ENCODE measurements around the gene CSK. TPM values are rescaled to one million over a fixed set of nuclear protein-coding genes. Genes with fewer than 3 reads are reported as not detected.
"Not testable (repeated sequence)": the region's sequence is repeated elsewhere in the genome, so short reads cannot be mapped to it uniquely, and the experiment has no call there.

CSK gene
- total RNA-seq (17.8 TPM), polyA plus RNA-seq (30.7 TPM)

GRCh38 chr15:74781431-74782258, at the start of gene CSK:
TSS of gene CSK (plus strand) at chr15:74782080. CDS start at chr15:74798298, 16,218 bp downstream.
- under 1% methylated on average over 74 of the region's 74 CpGs for WGBS
- H3K4me1 ChIP-seq (ENCODE audit: insufficient read depth), result peaks cover 2% of the 10 kb centered on the region
- no peak for DNase-seq (ENCODE audit: extremely low spot score)
- H3K27ac ChIP-seq (ENCODE audit: low read depth), result peak within 1 kb of the TSS; percentile 92
- H3K36me3 ChIP-seq (ENCODE audit: insufficient read depth), result no peaks in the 10 kb centered on the region
- peak within 1 kb of the TSS; percentile 93 for H3K4me3 ChIP-seq (ENCODE audit: low read depth, low read length)

- H3K4me1 ChIP-seq (ENCODE audit: insufficient read depth), result no peaks in the 10 kb centered on the region
- 83% methylated on average over 5 of the region's 5 CpGs for WGBS
- DNase-seq (ENCODE audit: extremely low spot score), result no peak
- H3K4me3 ChIP-seq (ENCODE audit: low read depth, low read length), result no peak overlapping the region
- no peak overlapping the region for H3K27ac ChIP-seq (ENCODE audit: low read depth)
- H3K36me3 ChIP-seq (ENCODE audit: insufficient read depth), result no peaks in the 10 kb centered on the region
Observed at GRCh38 chr15:74732846-74733245, 49.0 kb upstream of the CSK start.

GRCh38 chr15:74733269-74733668, 48.6 kb upstream of the CSK start:
- no peaks in the 10 kb centered on the region for H3K4me1 ChIP-seq (ENCODE audit: insufficient read depth)
- H3K27ac ChIP-seq (ENCODE audit: low read depth), result no peak overlapping the region
- 88% methylated on average over 3 of the region's 3 CpGs for WGBS
- H3K4me3 ChIP-seq (ENCODE audit: low read depth, low read length), result no peak overlapping the region
- no peak for DNase-seq (ENCODE audit: extremely low spot score)
- no peaks in the 10 kb centered on the region for H3K36me3 ChIP-seq (ENCODE audit: insufficient read depth)

- Histone ChIP-seq H3K27ac (ENCODE audit: low read depth) (no peak overlapping the region), H3K36me3 (ENCODE audit: insufficient read depth) (no peaks in the 10 kb centered on the region), H3K4me1 (ENCODE audit: insufficient read depth) (no peaks in the 10 kb centered on the region), H3K4me3 (ENCODE audit: low read depth, low read length) (no peak overlapping the region)
- no peak for DNase-seq (ENCODE audit: extremely low spot score)
- 90% methylated on average over 3 of the region's 3 CpGs for WGBS
Observed at GRCh38 chr15:74735305-74735704, 46.6 kb upstream of the CSK start.

GRCh38 chr15:74738239-74738638, 43.6 kb upstream of the CSK start:
- not testable (repeated sequence) for H3K27ac ChIP-seq (ENCODE audit: low read depth); H3K36me3 ChIP-seq (ENCODE audit: insufficient read depth); H3K4me1 ChIP-seq (ENCODE audit: insufficient read depth); DNase-seq (ENCODE audit: extremely low spot score); H3K4me3 ChIP-seq (ENCODE audit: low read depth, low read length)
- WGBS, result 60% methylated on average over 5 of the region's 5 CpGs

GRCh38 chr15:74742422-74742821, 39.5 kb upstream of the CSK start:
- WGBS, result 85% methylated on average over 5 of the region's 5 CpGs
- Histone ChIP-seq H3K27ac (ENCODE audit: low read depth) (no peak overlapping the region), H3K36me3 (ENCODE audit: insufficient read depth) (no peaks in the 10 kb centered on the region), H3K4me3 (ENCODE audit: low read depth, low read length) (no peak overlapping the region), H3K4me1 (ENCODE audit: insufficient read depth) (no peaks in the 10 kb centered on the region)
- no peak for DNase-seq (ENCODE audit: extremely low spot score)

- Histone ChIP-seq H3K4me3 (ENCODE audit: low read depth, low read length) (no peak overlapping the region), H3K27ac (ENCODE audit: low read depth) (no peak overlapping the region), H3K36me3 (ENCODE audit: insufficient read depth) (no peaks in the 10 kb centered on the region), H3K4me1 (ENCODE audit: insufficient read depth) (no peaks in the 10 kb centered on the region)
- no peak for DNase-seq (ENCODE audit: extremely low spot score)
- WGBS, result 74% methylated on average over 4 of the region's 4 CpGs
Observed at GRCh38 chr15:74746389-74746788, 35.5 kb upstream of the CSK start.

GRCh38 chr15:74748322-74748946, 33.4 kb upstream of the CSK start, which contains the start of gene CYP1A2:
TSS of gene CYP1A2 (plus strand) at chr15:74748845. CDS start at chr15:74749739, 894 bp downstream.
- DNase-seq (ENCODE audit: extremely low spot score), result no peak
- 75% methylated on average over 3 of the region's 3 CpGs for WGBS

GRCh38 chr15:74749832-74750231, 32.0 kb upstream of the CSK start:
- WGBS, result 91% methylated on average over 20 of the region's 20 CpGs
- Histone ChIP-seq H3K4me1 (ENCODE audit: insufficient read depth) (no peaks in the 10 kb centered on the region), H3K4me3 (ENCODE audit: low read depth, low read length) (no peak overlapping the region), H3K36me3 (ENCODE audit: insufficient read depth) (no peaks in the 10 kb centered on the region), H3K27ac (ENCODE audit: low read depth) (no peak overlapping the region)
- no peak for DNase-seq (ENCODE audit: extremely low spot score)

More at GRCh38 chr15:74748322-74748946, 33.4 kb upstream of the CSK start, which contains the start of gene CYP1A2:
- Histone ChIP-seq H3K27ac (ENCODE audit: low read depth) (no peak within 1 kb of the TSS), H3K4me1 (ENCODE audit: insufficient read depth) (no peaks in the 10 kb centered on the region), H3K36me3 (ENCODE audit: insufficient read depth) (no peaks in the 10 kb centered on the region), H3K4me3 (ENCODE audit: low read depth, low read length) (no peak within 1 kb of the TSS)

GRCh38 chr15:74750751-74751150, 31.1 kb upstream of the CSK start:
- no peak overlapping the region for H3K27ac ChIP-seq (ENCODE audit: low read depth)
- no peaks in the 10 kb centered on the region for H3K4me1 ChIP-seq (ENCODE audit: insufficient read depth)
- H3K4me3 ChIP-seq (ENCODE audit: low read depth, low read length), result no peak overlapping the region
- WGBS, result 29% methylated on average over 2 of the region's 2 CpGs
- H3K36me3 ChIP-seq (ENCODE audit: insufficient read depth), result no peaks in the 10 kb centered on the region
- no peak for DNase-seq (ENCODE audit: extremely low spot score)

GRCh38 chr15:74752011-74752410, 29.9 kb upstream of the CSK start:
- H3K4me3 ChIP-seq (ENCODE audit: low read depth, low read length), result no peak overlapping the region
- no peaks in the 10 kb centered on the region for H3K36me3 ChIP-seq (ENCODE audit: insufficient read depth)
- WGBS, result 70% methylated on average over 8 of the region's 8 CpGs
- DNase-seq (ENCODE audit: extremely low spot score), result no peak
- no peak overlapping the region for H3K27ac ChIP-seq (ENCODE audit: low read depth)
- H3K4me1 ChIP-seq (ENCODE audit: insufficient read depth), result no peaks in the 10 kb centered on the region

GRCh38 chr15:74752531-74752930, 29.3 kb upstream of the CSK start:
- Histone ChIP-seq H3K4me1 (ENCODE audit: insufficient read depth) (no peaks in the 10 kb centered on the region), H3K36me3 (ENCODE audit: insufficient read depth) (no peaks in the 10 kb centered on the region), H3K4me3 (ENCODE audit: low read depth, low read length) (no peak overlapping the region), H3K27ac (ENCODE audit: low read depth) (no peak overlapping the region)
- 35% methylated on average over 5 of the region's 5 CpGs for WGBS
- no peak for DNase-seq (ENCODE audit: extremely low spot score)

GRCh38 chr15:74754593-74755215, 27.2 kb upstream of the CSK start:
- H3K36me3 ChIP-seq (ENCODE audit: insufficient read depth), result no peaks in the 10 kb centered on the region
- no peak overlapping the region for H3K4me3 ChIP-seq (ENCODE audit: low read depth, low read length)
- 84% methylated on average over 20 of the region's 20 CpGs for WGBS
- no peak overlapping the region for H3K27ac ChIP-seq (ENCODE audit: low read depth)
- H3K4me1 ChIP-seq (ENCODE audit: insufficient read depth), result no peaks in the 10 kb centered on the region
- DNase-seq (ENCODE audit: extremely low spot score), result no peak

GRCh38 chr15:74758736-74759135, 23.1 kb upstream of the CSK start:
- 93% methylated on average over 8 of the region's 8 CpGs for WGBS
- no peak for DNase-seq (ENCODE audit: extremely low spot score)
- no peaks in the 10 kb centered on the region for H3K36me3 ChIP-seq (ENCODE audit: insufficient read depth)
- no peaks in the 10 kb centered on the region for H3K4me1 ChIP-seq (ENCODE audit: insufficient read depth)
- no peak overlapping the region for H3K27ac ChIP-seq (ENCODE audit: low read depth)
- H3K4me3 ChIP-seq (ENCODE audit: low read depth, low read length), result no peak overlapping the region

All from urinary bladder (tissue), 4 donors.